ENCODE measurements around the gene DNTTIP2. TPM values are rescaled to one million over a fixed set of nuclear protein-coding genes. Genes with fewer than 3 reads are reported as not detected.
A peak's percentile ranks its signal among the peaks of the same experiment; 100 is the strongest.

DNTTIP2 gene
- polyA plus RNA-seq, 2 of the 4 experiments (the other 2 are of a cell fraction): 41.5 to 42.0 TPM

GRCh38 chr1:93909146-93910050 is 30.4 kb upstream of the DNTTIP2 start, which contains the start of gene GCLM:
Gene GCLM (minus strand): TSS chr1:93909430. CDS start chr1:93909163, 267 bp downstream.
- ChIA-PET POLR2A (interaction anchor here (0.6 to 2.7 kb wide), 4 partner anchors 29 to 1077 kb away, joined by 3 to 11 read pairs (median 4); no protein-coding TSS in a partner anchor), CTCF (interaction anchor here (0.6 to 2.1 kb wide), 32 partner anchors 10 to 344 kb away, joined by 3 to 15 read pairs (median 4); no protein-coding TSS in a partner anchor)
- Histone ChIP-seq H3K9me3 (0 out of 3 replicates have a peak, but pooled peaks cover 4% of the 10 kb centered on the region), H3K4me3 (peak within 1 kb of the TSS; percentile 92), H3K4me1 (peaks cover 14% of the 10 kb centered on the region), H3K27ac (peak within 1 kb of the TSS; percentile 96 to 100), H3K4me2 (peak within 1 kb of the TSS; percentile 91)
- FAIRE-seq: no peak
- DNase-seq (ENCODE audit: low read depth in 1 of 2, low spot score in 1 of 2): peak; percentile 68 to 95
- under 1% methylated on average over 12 of the region's 102 CpGs for WGBS (ENCODE audit: missing lambda C conversion rate)
- peak; percentile 94 to 96 for ATAC-seq
- TF ChIP-seq HDAC2 (IDR thresholded peaks at IDR 0.05) (no peak), PHF8 (IDR thresholded peaks at IDR 0.05; ENCODE audit: borderline replicate concordance, low read depth) (no peak), TP53 (CRISPR knock-in tag; IDR thresholded peaks at IDR 0.05) (no peak), CHD2 (IDR thresholded peaks at IDR 0.05; ENCODE audit: low read length, partially characterized antibody) (no peak), RCOR1 (IDR thresholded peaks at IDR 0.05; ENCODE audit: low read depth, low read length) (no peak), RAD21 (conservative IDR thresholded peaks at IDR 0.05 in 1 of 2, IDR thresholded peaks at IDR 0.05 in 1 of 2) (peak in 1 of 2 experiments; percentile 65; a peak in 3 of 5 replicates), HOXB5 (CRISPR knock-in tag; IDR thresholded peaks at IDR 0.05) (peak; percentile 19; the same call in 1 of the 2 replicates), KDM5A (IDR thresholded peaks at IDR 0.05) (no peak), HEYL (CRISPR knock-in tag; IDR thresholded peaks at IDR 0.05) (no peak), POLR2AphosphoS2 (conservative IDR thresholded peaks at IDR 0.05; ENCODE audit: low read length) (no peak), JUN (IDR thresholded peaks at IDR 0.05) (peak; percentile 56 to 91; a peak in 3 of 5 replicates), PBX3 (IDR thresholded peaks at IDR 0.05) (no peak), SREBF2 (IDR thresholded peaks at IDR 0.05) (no peak), FOSB (CRISPR knock-in tag; IDR thresholded peaks at IDR 0.05) (no peak), BHLHE40 (IDR thresholded peaks at IDR 0.05; ENCODE audit: low read depth, low read length) (no peak), ATOH8 (CRISPR knock-in tag; IDR thresholded peaks at IDR 0.05; ENCODE audit: low read depth) (no peak), HOXA7 (CRISPR knock-in tag; IDR thresholded peaks at IDR 0.05) (no peak), MAZ (IDR thresholded peaks at IDR 0.05; ENCODE audit: borderline replicate concordance, low read depth, low read length) (no peak), ZSCAN20 (CRISPR knock-in tag; IDR thresholded peaks at IDR 0.05) (no peak), GATA3 (IDR thresholded peaks at IDR 0.05; ENCODE audit: borderline replicate concordance) (no peak), ZNF302 (CRISPR knock-in tag; IDR thresholded peaks at IDR 0.05) (no peak), CBX2 (IDR thresholded peaks at IDR 0.05; ENCODE audit: borderline replicate concordance, low read depth) (no peak), CBX8 (IDR thresholded peaks at IDR 0.05) (no peak), ESRRA (IDR thresholded peaks at IDR 0.05; ENCODE audit: borderline replicate concordance, low read length) (no peak), EHMT2 (IDR thresholded peaks at IDR 0.05; ENCODE audit: low read depth) (no peak), POLR2A (IDR thresholded peaks at IDR 0.05; ENCODE audit: low read length) (peak; percentile 39), RARB (CRISPR knock-in tag; IDR thresholded peaks at IDR 0.05) (no peak), FOXS1 (CRISPR knock-in tag; IDR thresholded peaks at IDR 0.05) (no peak), CEBPB (IDR thresholded peaks at IDR 0.05) (no peak), TFCP2L1 (CRISPR knock-in tag; IDR thresholded peaks at IDR 0.05) (no peak), MYC (IDR thresholded peaks at IDR 0.05; ENCODE audit: borderline replicate concordance, low read length) (peak; percentile 81; the same call in 1 of the 2 replicates), NFE2L2 (conservative IDR thresholded peaks at IDR 0.05; ENCODE audit: low read length) (peak; percentile 99), RFX5 (IDR thresholded peaks at IDR 0.05) (no peak), ZFP36 (IDR thresholded peaks at IDR 0.05; ENCODE audit: borderline replicate concordance, partially characterized antibody) (no peak), CTCF (IDR thresholded peaks at IDR 0.05) (peak; percentile 87), RNF2 (IDR thresholded peaks at IDR 0.05; ENCODE audit: borderline replicate concordance, low read depth) (no peak), CHD4 (IDR thresholded peaks at IDR 0.05; ENCODE audit: borderline replicate concordance) (no peak), JUNB (IDR thresholded peaks at IDR 0.05) (no peak)
- TF ChIP-seq, protein P1, sequence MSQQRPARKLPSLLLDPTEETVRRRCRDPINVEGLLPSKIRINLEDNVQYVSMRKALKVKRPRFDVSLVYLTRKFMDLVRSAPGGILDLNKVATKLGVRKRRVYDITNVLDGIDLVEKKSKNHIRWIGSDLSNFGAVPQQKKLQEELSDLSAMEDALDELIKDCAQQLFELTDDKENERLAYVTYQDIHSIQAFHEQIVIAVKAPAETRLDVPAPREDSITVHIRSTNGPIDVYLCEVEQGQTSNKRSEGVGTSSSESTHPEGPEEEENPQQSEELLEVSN (IDR thresholded peaks at IDR 0.05; ENCODE audit: borderline replicate concordance, low read depth): no peak

All from A549 (cell line).